Parathyroid adenoma (tissue), 2 donors: ENCODE results near the gene GDNF.
"Not testable (repeated sequence)": the region's sequence is repeated elsewhere in the genome, so short reads cannot be mapped to it uniquely, and the experiment has no call there.

Experiments
- H2AFZ ChIP-seq: fragments of 300-600 bp; sonication (generic); one replicate; pipeline ENCODE4 v1.7.0; 2017; ENCODE audit warnings: antibody characterized with exemption, mild to moderate bottlenecking
- H3K27ac ChIP-seq: fragments of 300-600 bp; sonication (generic); one replicate; pipeline ENCODE4 v1.7.0; 2017
- H3K27me3 ChIP-seq: fragments of 300-600 bp; sonication (generic); one replicate; pipeline ENCODE4 v1.7.0; 2017; ENCODE audit warnings: low read length; ENCODE audit not compliant: control insufficient read depth, insufficient read depth
- H3K36me3 ChIP-seq: fragments of 300-600 bp; sonication (generic); one replicate; pipeline ENCODE4 v1.7.0; 2017; ENCODE audit warnings: low read length; ENCODE audit not compliant: control insufficient read depth, insufficient read depth
- H3K4me1 ChIP-seq: fragments of 300-600 bp; sonication (generic); one replicate; pipeline ENCODE4 v1.7.0; 2017; ENCODE audit warnings: control low read depth
- H3K4me2 ChIP-seq: fragments of 300-600 bp; sonication (generic); one replicate; pipeline ENCODE4 v1.7.0; 2017; ENCODE audit warnings: low read length
- H3K4me3 ChIP-seq: fragments of 300-600 bp; sonication (generic); one replicate; pipeline ENCODE4 v1.7.0; 2017; ENCODE audit warnings: low read depth, low read length
- H3K79me2 ChIP-seq: fragments of 300-600 bp; sonication (generic); one replicate; pipeline ENCODE4 v1.7.0; 2017; ENCODE audit warnings: control low read depth
- H3K9ac ChIP-seq: fragments of 300-600 bp; sonication (generic); one replicate; pipeline ENCODE4 v1.7.0; 2017; ENCODE audit warnings: mild to moderate bottlenecking
- H3K9me3 ChIP-seq: fragments of 300-600 bp; sonication (generic); one replicate; pipeline ENCODE4 v1.7.0; 2017; ENCODE audit warnings: low read length; ENCODE audit not compliant: control insufficient read depth
- TF ChIP-seq, protein P1 (sequence below): fragments of 300-600 bp; sonication (generic); IDR thresholded peaks from one replicate; pipeline ENCODE4 v1.7.0; 2017; ENCODE audit warnings: antibody characterized with exemption, mild to moderate bottlenecking
- donor health status: primary hyperparathyroidism.

GDNF gene

DNA sequence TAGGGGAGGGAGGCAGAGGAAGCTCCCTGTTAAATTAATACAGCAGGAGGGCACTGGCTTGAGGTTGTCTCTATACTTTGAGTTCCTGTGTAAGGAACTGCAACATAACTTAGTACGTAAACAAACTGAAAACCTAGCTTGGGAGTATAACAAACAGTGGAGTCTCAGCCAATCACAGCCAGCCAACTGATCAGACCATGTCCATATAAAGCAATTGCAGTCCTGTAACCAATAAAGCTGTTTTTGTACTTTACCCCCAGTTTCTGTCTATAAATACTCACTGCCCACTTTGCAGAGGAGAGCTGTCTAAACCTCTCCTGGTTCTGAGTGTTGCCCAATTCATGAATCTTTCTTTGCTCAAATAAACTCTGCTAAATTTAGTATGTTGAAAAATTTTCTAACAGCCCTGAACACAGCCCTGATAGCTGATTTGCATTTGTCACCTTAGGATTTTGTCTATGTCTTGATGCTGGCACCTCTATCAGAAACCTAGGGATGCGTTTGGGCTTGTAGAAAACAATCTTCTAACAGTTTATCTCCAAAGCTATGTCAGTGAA is 39.9 kb downstream of the GDNF start:
- Histone ChIP-seq H3K4me1 (no peaks in the 10 kb centered on the region), H3K79me2 (no peaks in the 10 kb centered on the region), H3K27ac (no peak overlapping the region), H3K4me3 (no peak overlapping the region), H2AFZ (no peak overlapping the region), H3K9ac (no peak overlapping the region), H3K36me3 (no peaks in the 10 kb centered on the region), H3K4me2 (no peak overlapping the region), H3K27me3 (no peaks in the 10 kb centered on the region), H3K9me3 (no peaks in the 10 kb centered on the region)
- TF ChIP-seq, protein P1, sequence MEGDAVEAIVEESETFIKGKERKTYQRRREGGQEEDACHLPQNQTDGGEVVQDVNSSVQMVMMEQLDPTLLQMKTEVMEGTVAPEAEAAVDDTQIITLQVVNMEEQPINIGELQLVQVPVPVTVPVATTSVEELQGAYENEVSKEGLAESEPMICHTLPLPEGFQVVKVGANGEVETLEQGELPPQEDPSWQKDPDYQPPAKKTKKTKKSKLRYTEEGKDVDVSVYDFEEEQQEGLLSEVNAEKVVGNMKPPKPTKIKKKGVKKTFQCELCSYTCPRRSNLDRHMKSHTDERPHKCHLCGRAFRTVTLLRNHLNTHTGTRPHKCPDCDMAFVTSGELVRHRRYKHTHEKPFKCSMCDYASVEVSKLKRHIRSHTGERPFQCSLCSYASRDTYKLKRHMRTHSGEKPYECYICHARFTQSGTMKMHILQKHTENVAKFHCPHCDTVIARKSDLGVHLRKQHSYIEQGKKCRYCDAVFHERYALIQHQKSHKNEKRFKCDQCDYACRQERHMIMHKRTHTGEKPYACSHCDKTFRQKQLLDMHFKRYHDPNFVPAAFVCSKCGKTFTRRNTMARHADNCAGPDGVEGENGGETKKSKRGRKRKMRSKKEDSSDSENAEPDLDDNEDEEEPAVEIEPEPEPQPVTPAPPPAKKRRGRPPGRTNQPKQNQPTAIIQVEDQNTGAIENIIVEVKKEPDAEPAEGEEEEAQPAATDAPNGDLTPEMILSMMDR, result no peak

DNA sequence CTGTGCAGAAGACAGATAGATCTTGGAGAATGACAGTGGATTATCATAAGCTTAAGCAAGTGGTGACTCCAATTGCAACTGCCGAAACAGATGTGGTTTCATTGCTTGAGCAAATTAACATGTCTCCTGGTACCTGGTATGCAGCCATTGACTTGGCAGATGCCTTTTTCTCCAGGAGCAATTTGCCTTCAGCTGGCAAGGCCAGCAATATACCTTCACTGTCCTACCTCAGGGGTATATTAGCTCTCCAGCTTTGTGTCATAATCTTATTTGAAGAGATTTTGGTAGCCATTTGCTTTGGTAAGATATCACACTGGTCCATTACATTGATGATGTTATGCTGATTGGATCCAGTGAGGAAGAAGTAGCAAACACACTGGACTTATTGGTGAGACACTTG is 43.4 kb downstream of the GDNF start:
- H3K27me3 ChIP-seq, H3K36me3 ChIP-seq, H3K4me2 ChIP-seq, H3K9ac ChIP-seq, H2AFZ ChIP-seq, H3K4me1 ChIP-seq, H3K79me2 ChIP-seq, H3K4me3 ChIP-seq, H3K27ac ChIP-seq, H3K9me3 ChIP-seq: not testable (repeated sequence)

DNA sequence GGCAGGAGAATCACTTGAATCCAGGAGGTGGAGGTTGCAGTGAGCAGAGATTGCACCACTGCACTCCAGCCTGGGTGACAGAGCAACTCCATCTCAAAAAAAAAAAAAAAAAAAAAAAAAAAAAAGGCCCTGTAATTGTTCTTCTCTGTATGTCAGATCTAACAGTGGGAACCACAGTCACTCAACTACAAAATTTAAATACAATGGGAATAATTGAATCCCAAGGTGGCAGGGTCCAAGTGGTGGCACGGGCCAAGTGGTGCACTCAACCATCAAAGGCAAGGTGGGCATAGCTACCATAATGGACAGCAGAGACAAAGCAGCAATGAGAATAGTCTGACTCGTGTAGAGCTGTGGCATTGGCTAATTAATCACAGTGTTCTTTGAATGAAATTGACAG is 44.5 kb downstream of the GDNF start:
- not testable (repeated sequence) for H3K9ac ChIP-seq, H3K27me3 ChIP-seq, H3K4me2 ChIP-seq, H3K4me3 ChIP-seq, H3K36me3 ChIP-seq, H2AFZ ChIP-seq, H3K4me1 ChIP-seq, H3K9me3 ChIP-seq, H3K27ac ChIP-seq, H3K79me2 ChIP-seq

DNA sequence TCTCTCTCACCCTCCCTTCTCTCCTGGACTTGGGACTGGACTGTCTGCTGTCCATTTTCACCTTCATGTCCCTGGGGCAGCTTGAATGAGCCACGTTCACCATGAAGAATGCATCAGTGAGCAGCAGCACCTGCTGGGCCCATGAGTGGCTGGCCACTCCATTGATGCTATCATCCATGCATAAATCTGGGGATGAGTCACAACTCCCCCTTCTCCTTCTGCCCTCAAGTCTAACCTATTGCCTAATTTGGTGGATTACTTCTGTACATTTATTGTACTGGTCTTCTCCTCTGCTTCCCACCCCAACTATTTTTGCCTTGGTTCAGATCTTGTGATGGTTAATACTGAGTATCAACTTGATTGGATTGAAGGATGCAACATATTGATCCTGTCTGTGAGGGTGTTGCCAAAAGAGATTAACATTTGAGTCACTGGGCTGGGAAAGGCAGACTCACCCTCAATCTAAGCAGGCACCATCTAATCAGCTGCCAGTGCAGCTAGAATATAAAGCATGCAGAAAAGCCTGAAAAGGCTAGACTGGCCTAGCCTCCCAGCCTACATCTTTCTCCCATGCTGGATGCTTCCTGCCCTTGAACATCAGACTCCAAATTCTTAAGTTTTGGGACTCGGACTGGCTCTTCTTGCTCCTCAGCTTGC is 46.7 kb downstream of the GDNF start:
- Histone ChIP-seq H3K4me1 (no peaks in the 10 kb centered on the region), H3K79me2 (no peaks in the 10 kb centered on the region), H3K27me3 (no peaks in the 10 kb centered on the region), H3K4me2 (no peak overlapping the region), H3K4me3 (no peak overlapping the region), H2AFZ (no peak overlapping the region), H3K27ac (no peak overlapping the region), H3K9ac (no peak overlapping the region), H3K36me3 (no peaks in the 10 kb centered on the region), H3K9me3 (no peaks in the 10 kb centered on the region)
- TF ChIP-seq, protein P1, result no peak

DNA sequence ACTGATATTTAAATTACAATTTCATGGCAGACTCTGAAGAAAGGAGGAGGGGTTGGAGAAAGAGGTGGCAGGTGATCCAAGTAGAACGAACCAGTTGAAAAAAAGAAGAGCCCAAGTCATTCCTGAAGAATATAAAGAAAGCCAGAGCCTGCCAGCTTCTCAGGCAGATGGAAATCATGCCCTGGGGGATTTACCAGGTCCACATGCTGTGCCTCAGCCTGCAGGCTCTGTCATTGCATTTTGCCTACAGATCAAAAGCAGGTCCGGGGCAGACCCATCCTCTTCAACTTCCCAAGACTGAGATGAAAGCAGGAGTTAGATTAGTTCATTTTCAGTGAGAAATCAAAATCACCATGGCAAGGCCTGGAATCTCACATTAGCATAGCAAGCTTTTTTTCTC is 48.5 kb downstream of the GDNF start:
- Histone ChIP-seq H3K79me2 (no peaks in the 10 kb centered on the region), H3K4me2 (no peak overlapping the region), H3K27me3 (no peaks in the 10 kb centered on the region), H3K27ac (no peak overlapping the region), H3K9ac (no peak overlapping the region), H3K36me3 (no peaks in the 10 kb centered on the region), H3K4me3 (no peak overlapping the region), H3K4me1 (no peaks in the 10 kb centered on the region), H3K9me3 (no peaks in the 10 kb centered on the region), H2AFZ (no peak overlapping the region)
- TF ChIP-seq, protein P1, result no peak

DNA sequence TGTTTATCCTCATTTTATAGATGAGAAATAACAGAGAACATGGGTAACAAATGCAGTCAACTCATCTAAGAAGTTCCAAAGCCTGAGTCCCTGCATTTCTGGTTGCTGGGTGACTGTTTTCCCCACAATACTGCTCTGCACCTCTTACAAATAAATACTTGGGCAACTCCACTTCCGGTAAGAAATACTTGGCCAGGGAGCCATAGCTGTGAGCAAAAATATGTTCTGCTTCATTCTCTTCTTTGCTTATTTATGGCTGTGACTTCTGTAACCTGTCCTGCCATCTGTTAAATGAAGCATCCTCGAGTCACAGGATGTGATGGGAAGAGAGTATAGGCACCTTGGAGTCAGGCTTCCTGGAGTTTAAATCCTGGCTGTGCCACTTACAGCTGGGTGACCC is 49.9 kb downstream of the GDNF start:
- Histone ChIP-seq H3K4me3 (no peak overlapping the region), H3K9ac (no peak overlapping the region), H3K27me3 (no peaks in the 10 kb centered on the region), H3K4me1 (no peaks in the 10 kb centered on the region), H3K36me3 (no peaks in the 10 kb centered on the region), H3K9me3 (no peaks in the 10 kb centered on the region), H2AFZ (no peak overlapping the region), H3K4me2 (no peak overlapping the region), H3K27ac (no peak overlapping the region), H3K79me2 (no peaks in the 10 kb centered on the region)
- TF ChIP-seq, protein P1, result no peak
